ENCODE measurements around the gene ELMO1. TPM values are rescaled to one million over a fixed set of nuclear protein-coding genes. Genes with fewer than 3 reads are reported as not detected.

Gene ELMO1
- total and polyA plus RNA-seq, 4 donors = 6.7 to 51.5 (median 14.8) TPM

GRCh38 chr7:37041461-37041860, 407.2 kb downstream of the ELMO1 start:
- no peaks in the 10 kb centered on the region for H3K4me1 ChIP-seq (ENCODE audit: control insufficient read depth in 4 of 4, insufficient read depth in 4 of 4, low read length in 3 of 4)
- no peak for TF ChIP-seq EGR1 (IDR thresholded peaks at IDR 0.05; ENCODE audit: low read depth in 2 of 2)
- TF ChIP-seq HNF4G (IDR thresholded peaks at IDR 0.05) = no peak
- TF ChIP-seq MAX (IDR thresholded peaks at IDR 0.05) = no peak
- no peak for TF ChIP-seq GABPA (IDR thresholded peaks at IDR 0.05 in 1 of 2, conservative IDR thresholded peaks at IDR 0.05 in 1 of 2)
- TF ChIP-seq CTCF (IDR thresholded peaks at IDR 0.05; ENCODE audit: low read depth, low read length, missing input control) = no peak
- TF ChIP-seq ATF3 (IDR thresholded peaks at IDR 0.05) = no peak
- TF ChIP-seq REST (IDR thresholded peaks at IDR 0.05) = no peak
- no peak for TF ChIP-seq JUND (IDR thresholded peaks at IDR 0.05)
- no peak for TF ChIP-seq SP1 (IDR thresholded peaks at IDR 0.05)
- TF ChIP-seq NR2F2 (IDR thresholded peaks at IDR 0.05) = no peak
- no peak for TF ChIP-seq YY1 (IDR thresholded peaks at IDR 0.05)
- no peak for TF ChIP-seq TAF1 (conservative IDR thresholded peaks at IDR 0.05)
- no peak for TF ChIP-seq RXRA (IDR thresholded peaks at IDR 0.05)
- no peak for TF ChIP-seq FOXA2 (IDR thresholded peaks at IDR 0.05)
- TF ChIP-seq RAD21 (IDR thresholded peaks at IDR 0.05) = no peak
- no peak for TF ChIP-seq ZBTB33 (IDR thresholded peaks at IDR 0.05)
- no peak for DNase-seq (ENCODE audit: low spot score)
- H3K36me3 ChIP-seq (ENCODE audit: control insufficient read depth in 4 of 4, insufficient read depth in 3 of 4, low read depth in 1 of 4, low read length in 3 of 4) = peaks cover 0 to 3% (median under 1%) of the 10 kb centered on the region in 4 donors
- 90% methylated on average over 8 of the region's 8 CpGs for WGBS
- H3K9ac ChIP-seq (ENCODE audit: low read depth in 1 of 2, low read length in 2 of 2) = no peak overlapping the region
- no peaks in the 10 kb centered on the region for H3K27me3 ChIP-seq (ENCODE audit: control insufficient read depth in 4 of 4, insufficient read depth in 4 of 4, low read length in 3 of 4)
- no peak overlapping the region for H3K4me3 ChIP-seq (ENCODE audit: low read depth in 1 of 3, low read length in 3 of 3)
- peaks cover 0 to 9% (median 2%) of the 10 kb centered on the region in 4 donors for H3K9me3 ChIP-seq (ENCODE audit: control insufficient read depth in 4 of 4, low read length in 3 of 4)
- no peak overlapping the region for H3K27ac ChIP-seq (ENCODE audit: low read depth in 1 of 2, low read length in 2 of 2)

GRCh38 chr7:37040330-37040729, 408.3 kb downstream of the ELMO1 start:
- WGBS = 89% methylated on average over 4 of the region's 4 CpGs
- Histone ChIP-seq H3K36me3 (ENCODE audit: control insufficient read depth in 4 of 4, insufficient read depth in 3 of 4, low read depth in 1 of 4, low read length in 3 of 4) (peaks cover 0 to 3% (median under 1%) of the 10 kb centered on the region in 4 donors), H3K27me3 (ENCODE audit: control insufficient read depth in 4 of 4, insufficient read depth in 4 of 4, low read length in 3 of 4) (no peaks in the 10 kb centered on the region), H3K4me1 (ENCODE audit: control insufficient read depth in 4 of 4, insufficient read depth in 4 of 4, low read length in 3 of 4) (no peaks in the 10 kb centered on the region), H3K9ac (ENCODE audit: low read depth in 1 of 2, low read length in 2 of 2) (no peak overlapping the region), H3K27ac (ENCODE audit: low read depth in 1 of 2, low read length in 2 of 2) (no peak overlapping the region), H3K9me3 (ENCODE audit: control insufficient read depth in 4 of 4, low read length in 3 of 4) (peaks cover 0 to 9% (median 2%) of the 10 kb centered on the region in 4 donors), H3K4me3 (ENCODE audit: low read depth in 1 of 3, low read length in 3 of 3) (no peak overlapping the region)
- no peak for DNase-seq (ENCODE audit: low spot score)
- TF ChIP-seq EGR1 (IDR thresholded peaks at IDR 0.05; ENCODE audit: low read depth in 2 of 2) = no peak
- TF ChIP-seq FOXA1 (IDR thresholded peaks at IDR 0.05) = no peak
- TF ChIP-seq ZBTB33 (IDR thresholded peaks at IDR 0.05) = no peak
- TF ChIP-seq FOXA2 (IDR thresholded peaks at IDR 0.05) = no peak
- TF ChIP-seq RXRA (IDR thresholded peaks at IDR 0.05) = no peak
- TF ChIP-seq SP1 (IDR thresholded peaks at IDR 0.05) = no peak
- TF ChIP-seq GABPA (IDR thresholded peaks at IDR 0.05 in 1 of 2, conservative IDR thresholded peaks at IDR 0.05 in 1 of 2) = no peak
- TF ChIP-seq MAX (IDR thresholded peaks at IDR 0.05) = no peak
- TF ChIP-seq REST (IDR thresholded peaks at IDR 0.05) = no peak
- TF ChIP-seq HNF4G (IDR thresholded peaks at IDR 0.05) = no peak
- TF ChIP-seq RAD21 (IDR thresholded peaks at IDR 0.05) = no peak
- no peak for TF ChIP-seq TAF1 (conservative IDR thresholded peaks at IDR 0.05)

All from liver (tissue), 9 donors.